Bone marrow (tissue), 2 donors: ENCODE results near the gene SDHAF4.
A peak's percentile ranks its signal among the peaks of the same experiment; 100 is the strongest.
"Not testable (repeated sequence)": the region's sequence is repeated elsewhere in the genome, so short reads cannot be mapped to it uniquely, and the experiment has no call there.

ENCODE experiments used
- DNase-seq, 2 donors: peaks; one replicate each; lab custom pipeline; 2025; lab: John Stamatoyannopoulos, UW

SDHAF4 gene

GRCh38 chr6:70566751-70567382 is at the start of gene SDHAF4:
Gene SDHAF4, plus strand, starts transcription at chr6:70566930. Its CDS starts 11 bp downstream, at chr6:70566941.
- DNase-seq: peak; percentile 83 to 84

DNA sequence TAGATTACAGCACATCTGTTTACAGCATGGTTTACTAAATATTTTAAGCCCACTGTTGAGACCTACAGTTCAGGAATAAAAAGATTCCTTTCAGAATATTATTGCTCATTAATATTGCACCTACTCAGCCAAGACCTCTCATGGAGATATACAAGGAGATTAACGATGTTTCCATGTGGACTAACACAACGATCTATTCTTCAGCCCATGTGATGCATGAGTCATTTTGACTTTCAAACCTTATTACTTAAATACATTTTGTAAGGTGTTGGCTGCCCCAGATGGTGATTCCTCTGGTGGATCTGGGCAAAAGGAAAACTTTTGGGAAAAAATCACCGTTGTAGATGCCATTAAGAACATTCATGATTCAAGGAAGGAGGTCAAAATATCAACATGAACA is 48.0 kb upstream of the SDHAF4 start:
- DNase-seq: no peak

DNA sequence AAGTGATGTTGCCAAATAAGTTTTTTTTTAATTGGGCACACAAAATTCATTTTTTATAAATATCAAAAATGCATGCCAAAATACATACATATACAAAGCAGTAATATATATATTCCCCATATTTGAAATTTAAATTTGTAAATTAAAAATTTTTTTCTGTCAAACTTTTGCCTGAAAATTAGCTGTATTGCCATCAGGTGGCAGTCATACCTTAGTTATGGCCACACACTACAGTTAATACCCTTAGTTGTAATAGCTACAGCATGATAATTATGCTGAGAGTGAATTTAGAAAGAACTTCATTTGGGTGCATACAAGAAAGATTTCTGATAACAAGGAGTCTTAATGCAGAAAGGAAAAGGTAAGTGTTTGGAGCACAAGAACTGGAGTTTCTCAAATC is 46.2 kb upstream of the SDHAF4 start:
- no peak for DNase-seq

DNA sequence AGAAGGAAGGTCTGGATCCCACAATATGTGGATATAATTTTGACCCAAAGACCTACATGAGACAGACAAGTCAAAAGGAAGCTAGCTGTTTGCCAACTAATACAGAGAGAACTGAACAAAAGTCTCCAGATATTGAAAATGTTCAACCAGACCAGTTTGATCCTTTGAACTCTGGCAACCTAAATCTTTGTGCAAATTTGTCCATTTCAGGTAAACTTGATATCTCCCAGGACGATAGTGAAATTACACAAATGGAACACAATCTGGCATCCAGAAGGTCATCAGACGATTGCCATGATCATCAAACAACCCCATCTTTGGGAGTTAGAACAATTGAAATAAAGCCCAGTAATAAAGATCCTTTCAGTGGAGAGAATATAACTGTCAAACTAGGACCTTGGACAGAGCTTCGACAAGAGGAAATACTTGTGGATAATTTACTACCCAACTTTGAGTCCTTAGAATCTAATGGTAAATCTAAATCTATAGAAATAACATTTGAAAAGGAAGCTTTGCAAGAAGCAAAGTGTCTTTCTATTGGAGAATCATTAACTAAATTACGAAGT is 41.9 kb upstream of the SDHAF4 start:
- no peak for DNase-seq

DNA sequence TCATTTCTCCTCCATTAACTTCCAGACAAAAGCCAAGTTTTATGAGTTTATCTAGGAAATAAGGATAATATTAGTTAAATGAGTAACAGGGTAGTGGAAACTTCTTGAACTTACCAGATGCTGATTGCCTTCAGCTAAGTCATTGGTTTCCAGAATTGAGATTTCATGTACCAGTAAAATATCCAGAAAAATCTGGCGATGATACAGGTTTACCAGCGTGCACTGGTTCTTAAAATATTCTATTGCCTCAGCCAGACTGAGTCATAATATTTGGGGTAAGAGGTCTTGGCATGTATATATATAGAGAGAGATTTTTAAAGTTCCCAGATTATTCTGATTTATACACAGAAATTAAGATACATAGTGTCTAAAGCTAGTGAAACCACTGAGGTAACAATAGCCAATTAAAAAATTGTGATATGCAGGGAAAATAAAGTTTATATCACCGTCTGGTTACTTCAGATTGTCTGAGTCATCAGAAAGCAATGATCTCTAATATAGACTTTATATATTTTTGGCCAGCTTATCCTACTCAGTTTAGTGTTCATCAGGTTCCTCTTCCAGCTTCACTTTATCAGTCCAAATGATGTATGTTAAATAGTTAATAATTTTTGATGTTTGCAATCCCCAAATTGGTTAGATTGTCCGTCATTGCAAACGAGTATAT is 39.5 kb upstream of the SDHAF4 start:
- no peak for DNase-seq

- DNase-seq: no peak
Observed at GRCh38 chr6:70530023-70530422, 36.7 kb upstream of the SDHAF4 start.

GRCh38 chr6:70531133-70531532 is 35.6 kb upstream of the SDHAF4 start:
- DNase-seq: no peak

- DNase-seq: no peak
Observed at GRCh38 chr6:70537266-70537665, 29.5 kb upstream of the SDHAF4 start.

DNA sequence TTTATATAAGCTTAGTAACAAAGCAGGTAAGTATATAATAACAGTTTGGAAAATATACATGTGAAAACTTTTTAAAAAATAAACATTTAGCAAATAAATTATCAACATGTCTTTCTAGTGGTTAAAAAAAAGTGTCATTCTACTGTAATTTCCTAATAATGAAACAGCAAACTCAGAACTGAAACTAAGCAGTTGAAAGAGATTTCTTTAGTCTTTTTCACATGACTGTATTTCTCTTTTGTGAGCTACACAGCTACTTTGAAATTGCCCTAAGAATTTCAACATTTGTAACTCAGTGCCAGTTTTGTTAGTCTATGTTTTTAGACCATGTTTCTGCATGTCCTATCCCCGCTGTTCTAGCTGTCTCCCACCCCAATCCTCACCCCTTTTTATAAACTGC is 28.4 kb upstream of the SDHAF4 start:
- no peak for DNase-seq

DNA sequence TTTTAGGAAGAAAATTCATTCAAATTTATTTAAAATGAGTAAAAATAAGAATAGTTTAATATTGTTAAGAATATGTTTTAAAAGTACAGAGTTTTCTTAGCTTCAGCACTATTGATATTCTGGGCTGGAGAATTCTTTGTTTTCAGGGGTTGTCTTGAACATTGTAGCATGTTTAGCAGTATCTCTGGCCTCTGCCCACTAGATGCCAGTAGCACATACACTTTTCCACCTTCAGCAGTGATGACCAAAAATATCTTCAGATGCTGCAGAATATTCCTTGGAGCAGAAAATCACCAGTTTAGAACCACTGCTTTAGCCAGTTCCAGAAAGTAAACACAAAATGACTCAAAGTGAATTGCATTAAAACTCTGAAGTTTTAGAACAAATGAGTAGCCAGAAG is 19.4 kb upstream of the SDHAF4 start:
- DNase-seq: no peak

DNA sequence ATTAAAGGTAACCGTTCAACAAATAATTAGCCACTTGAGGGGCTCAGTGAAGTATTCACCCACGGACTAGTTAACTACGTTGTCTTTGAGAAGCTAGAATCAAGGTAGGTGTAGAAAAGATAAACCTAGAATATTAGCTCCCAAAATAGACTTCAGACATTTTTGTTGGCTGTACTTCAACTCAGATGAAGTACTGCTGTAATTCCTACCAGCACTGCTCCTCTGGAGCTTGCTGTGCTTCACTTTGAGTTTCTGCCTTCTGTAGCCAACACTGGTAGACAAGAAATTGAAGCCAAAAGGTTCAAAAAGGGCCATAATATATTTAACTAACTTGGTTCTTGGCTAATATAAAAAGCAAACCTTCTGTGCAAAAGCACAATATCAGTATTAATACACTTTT is 18.8 kb upstream of the SDHAF4 start:
- DNase-seq: no peak

GRCh38 chr6:70549327-70549726 is 17.4 kb upstream of the SDHAF4 start:
- no peak for DNase-seq

DNA sequence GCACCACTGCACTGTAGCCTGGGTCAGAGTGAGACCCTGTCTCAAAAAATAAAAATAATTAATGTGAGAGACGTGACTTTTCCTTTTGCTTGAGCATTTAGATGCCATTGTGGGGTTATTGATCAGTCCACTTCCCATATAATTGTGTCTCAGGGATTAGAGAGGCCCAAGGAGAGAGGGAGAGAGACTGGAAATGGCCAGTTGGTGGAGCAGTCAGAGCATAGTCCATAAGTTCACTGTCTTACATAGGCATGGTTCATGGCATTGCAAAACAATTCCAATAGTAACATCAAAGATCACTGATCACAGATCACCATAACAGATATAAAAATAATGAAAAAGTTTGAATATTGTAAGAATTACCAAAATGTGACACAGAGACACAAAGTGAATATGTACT is 15.2 kb upstream of the SDHAF4 start:
- no peak for DNase-seq

DNA sequence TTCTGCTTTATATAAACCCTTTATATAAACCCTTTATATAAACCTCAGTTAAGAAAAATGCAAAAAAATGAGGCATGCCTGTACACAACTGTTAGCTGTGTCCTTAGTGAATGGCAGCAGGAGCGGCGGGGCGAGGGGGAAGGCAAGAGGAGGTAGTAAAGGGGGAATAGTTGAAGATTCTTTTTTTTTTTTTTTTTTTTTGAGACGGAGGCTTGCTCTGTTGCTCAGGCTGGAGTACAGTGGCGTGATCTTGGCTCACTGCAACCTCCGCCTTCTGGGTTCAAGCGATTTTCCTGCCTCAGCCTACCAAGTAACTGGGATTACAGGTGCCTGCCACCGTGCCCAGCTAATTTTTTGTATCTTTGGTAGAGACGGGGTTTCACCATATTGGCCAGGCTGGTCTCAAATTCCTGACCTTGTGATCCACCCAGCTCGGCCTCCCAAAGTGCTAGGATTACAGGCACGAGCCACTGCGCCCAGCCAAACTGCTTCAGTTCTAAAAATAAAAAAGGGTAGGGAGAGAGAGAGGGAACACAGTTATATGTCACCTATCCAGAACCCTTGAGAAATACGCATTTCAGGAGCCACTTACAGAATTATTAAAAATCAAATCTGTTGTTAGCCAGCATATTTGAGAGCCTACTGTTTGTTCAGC is 14.3 kb upstream of the SDHAF4 start:
- not testable (repeated sequence) for DNase-seq

GRCh38 chr6:70552974-70553373 is 13.8 kb upstream of the SDHAF4 start:
- no peak for DNase-seq

DNA sequence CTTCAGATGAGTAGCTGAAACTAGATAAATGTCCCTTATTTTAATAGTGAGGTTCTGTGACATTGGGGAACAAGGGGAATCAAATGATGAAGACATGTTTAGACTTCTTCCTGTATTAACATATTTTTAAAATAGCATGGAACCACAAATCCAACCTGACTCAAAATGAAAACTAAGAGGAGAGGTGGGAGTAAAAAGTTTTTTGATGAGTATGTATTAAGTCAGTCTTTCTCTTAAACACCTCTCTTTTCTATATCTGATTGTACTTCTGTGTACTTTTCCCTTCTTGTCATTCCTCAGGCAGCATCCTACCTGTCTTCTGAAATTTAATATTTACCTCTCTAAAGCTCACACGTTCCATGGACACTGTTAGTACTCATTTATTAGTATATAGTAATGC is 8.7 kb upstream of the SDHAF4 start:
- no peak for DNase-seq

- not testable (repeated sequence) for DNase-seq
Observed at GRCh38 chr6:70562401-70562800, 4.3 kb upstream of the SDHAF4 start.

GRCh38 chr6:70563530-70563929 is 3.2 kb upstream of the SDHAF4 start:
- DNase-seq: no peak

DNA sequence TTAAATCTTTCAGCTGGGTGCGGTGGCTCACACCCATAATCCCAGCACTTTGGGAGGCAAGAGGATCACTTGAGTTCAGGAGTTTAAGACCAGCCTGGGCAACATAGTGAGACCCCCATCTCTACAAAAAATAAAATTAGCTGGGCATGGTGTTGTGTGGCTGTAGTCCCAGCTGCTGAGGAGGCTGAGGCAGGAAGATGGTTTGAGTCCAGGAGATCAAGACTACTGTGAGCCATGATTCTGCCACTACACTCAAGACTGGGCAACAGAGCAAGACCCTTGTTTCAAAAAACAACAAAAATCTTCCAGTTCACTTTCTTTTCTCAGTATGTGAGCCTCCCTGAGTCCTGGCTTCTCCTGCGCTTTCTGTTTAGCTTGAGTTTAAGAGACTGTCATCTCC is 7.9 kb downstream of the SDHAF4 start:
- no peak for DNase-seq

DNA sequence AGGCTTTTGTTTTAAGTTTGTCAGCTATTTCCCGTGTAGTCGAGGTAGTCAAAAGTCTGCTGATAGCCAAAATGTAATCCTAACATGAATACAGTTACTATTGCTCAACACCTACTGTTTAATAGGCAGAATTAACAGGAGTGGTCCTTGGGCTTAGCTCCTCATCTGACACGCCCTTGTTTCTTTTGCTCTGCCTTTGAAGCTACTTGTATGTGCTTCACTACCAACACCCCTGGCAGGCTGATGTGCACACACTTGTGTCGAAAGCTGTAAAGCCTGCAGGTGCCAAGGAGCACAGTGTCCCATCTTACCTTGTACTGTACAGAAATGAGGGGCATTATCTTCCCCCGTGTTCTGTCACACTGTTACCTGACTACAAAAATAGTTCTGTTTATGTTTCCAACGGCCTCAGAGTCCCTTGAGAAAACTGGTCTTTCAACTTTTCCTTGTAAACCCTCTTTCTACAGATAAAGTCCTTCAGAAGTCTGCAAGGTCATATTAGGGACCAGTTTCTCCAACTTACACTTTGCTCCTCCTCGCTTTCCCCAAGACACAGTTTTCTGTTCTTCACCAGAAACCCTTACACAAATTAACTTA is 9.3 kb downstream of the SDHAF4 start:
- DNase-seq: no peak

DNA sequence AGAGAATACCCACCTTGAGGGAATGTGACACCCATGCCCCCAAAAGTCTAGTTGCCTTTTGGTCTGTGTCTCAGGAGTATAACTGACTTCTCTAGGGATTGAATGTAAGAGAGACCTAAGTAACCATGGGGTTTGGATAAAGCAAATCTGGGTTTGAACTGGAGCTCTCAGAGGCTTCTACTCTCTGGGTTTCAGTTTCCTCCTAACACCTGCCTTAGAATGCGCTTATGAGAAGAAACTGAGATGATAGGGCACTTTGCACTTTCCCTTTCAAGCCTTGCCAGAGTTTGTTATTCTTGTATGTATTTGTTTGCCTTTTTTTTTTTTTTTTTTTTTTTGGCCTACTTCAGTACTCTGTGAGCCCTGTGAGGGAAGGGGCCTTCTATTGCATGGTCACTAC is 19.4 kb downstream of the SDHAF4 start:
- no peak for DNase-seq

DNA sequence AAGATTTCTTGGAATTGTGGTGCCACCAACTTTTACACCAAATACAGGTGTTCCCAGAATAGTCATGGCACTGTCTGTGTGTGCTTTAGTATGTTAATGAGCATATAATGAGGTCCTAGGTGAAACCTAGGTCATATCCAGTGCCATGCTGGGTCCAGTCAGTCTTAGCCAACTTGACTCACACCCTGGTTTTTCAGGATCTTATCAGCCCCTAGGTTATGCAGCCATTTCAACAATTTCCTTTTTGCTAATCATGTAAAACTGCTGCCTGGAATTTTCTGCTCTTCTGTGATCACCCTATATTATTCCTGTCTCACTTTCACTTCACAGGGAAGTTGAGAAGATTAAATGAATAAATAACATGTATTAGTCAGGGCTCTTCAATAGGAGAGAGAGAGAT is 23.7 kb downstream of the SDHAF4 start:
- DNase-seq: no peak
